SK-N-MC (cell line): ENCODE measurements around the gene TCF12.
A peak's percentile ranks its signal among the peaks of the same experiment; 100 is the strongest.

Source experiments
- DNase-seq: peaks from one replicate; pipeline ENCODE4 v3.0.0-alpha.2; 2011; ENCODE audit warnings: low read depth, low spot score
- H3K27ac ChIP-seq: fragments of 200-600 bp; sonication (generic); 2 replicates; pipeline ENCODE4 v1.5.1; 2016; ENCODE audit warnings: mixed run types
- H3K36me3 ChIP-seq: fragments of 200-600 bp; sonication (generic); 2 replicates; pipeline ENCODE4 v1.6.1; 2017; ENCODE audit warnings: antibody characterized with exemption, low read length, mixed read lengths; ENCODE audit not compliant: insufficient read depth
- H3K4me3 ChIP-seq: fragments of 200-600 bp; sonication (generic); 2 replicates; pipeline ENCODE4 v1.5.1; 2016
- H3K9ac ChIP-seq: fragments of 200-600 bp; sonication (generic); 2 replicates; pipeline ENCODE4 v1.8.0; 2017; ENCODE audit warnings: mixed run types, mixed read lengths; ENCODE audit not compliant: insufficient read length
- H3K9me3 ChIP-seq: fragments of 200-600 bp; sonication (generic); 2 replicates; pipeline ENCODE4 v1.6.1; 2017; ENCODE audit warnings: low read depth, mild to moderate bottlenecking, antibody characterized with exemption, low read length, moderate library complexity, mixed read lengths
- EZH2 ChIP-seq: fragments of 200-600 bp; sonication (generic); IDR thresholded peaks from one replicate; pipeline ENCODE4 v1.6.1; 2017; ENCODE audit warnings: antibody characterized with exemption
- FOXP2 ChIP-seq: optimal IDR thresholded peaks from 2 replicates; pipeline ENCODE3; 2011; ENCODE audit warnings: mild to moderate bottlenecking, moderate library complexity; ENCODE audit not compliant: insufficient read depth; ENCODE audit errors: extremely low read length, control extremely low read depth
- POLR2AphosphoS5 ChIP-seq: IDR thresholded peaks from 2 replicates; pipeline ENCODE4 v1.6.1; 2012; ENCODE audit warnings: mild to moderate bottlenecking, low read depth, low read length, borderline replicate concordance

Gene TCF12

GRCh38 chr15:57054204-57054750 is 135.8 kb downstream of the TCF12 start:
- Histone ChIP-seq H3K27ac (peak overlapping the region; percentile 12), H3K9me3 (peaks cover 5% of the 10 kb centered on the region; the same call in 1 of the 2 replicates), H3K36me3 (peaks cover 5% of the 10 kb centered on the region; the same call in 1 of the 2 replicates), H3K4me3 (peak overlapping the region; percentile 27), H3K9ac (no peak overlapping the region)
- no peak for DNase-seq
- TF ChIP-seq EZH2 (no peak), FOXP2 (no peak), POLR2AphosphoS5 (no peak)

DNA sequence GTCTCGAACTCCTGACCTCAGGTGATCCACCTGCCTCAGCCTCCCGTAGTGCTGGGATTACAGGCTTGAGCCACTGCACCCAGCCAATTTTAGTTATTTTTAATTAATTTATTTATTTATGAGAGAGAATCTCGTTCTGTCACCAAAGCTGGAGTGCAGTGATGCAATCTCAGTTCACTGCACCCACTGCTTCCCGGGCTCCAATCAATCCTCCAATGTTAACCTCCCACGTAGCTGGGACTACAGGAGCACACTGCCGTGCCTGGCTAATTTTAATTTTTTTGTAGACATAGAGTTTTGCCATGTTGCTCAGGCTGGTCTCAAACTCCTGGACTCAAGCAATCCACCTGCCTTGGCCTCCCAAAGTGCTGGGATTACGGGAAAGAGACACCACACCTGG is 137.9 kb downstream of the TCF12 start:
- H3K9me3 ChIP-seq = peaks cover 5% of the 10 kb centered on the region; the same call in 1 of the 2 replicates
- no peak overlapping the region for H3K9ac ChIP-seq
- no peak overlapping the region for H3K4me3 ChIP-seq
- H3K27ac ChIP-seq = no peak overlapping the region
- peaks cover 5% of the 10 kb centered on the region; the same call in 1 of the 2 replicates for H3K36me3 ChIP-seq
- no peak for DNase-seq
- no peak for TF ChIP-seq POLR2AphosphoS5
- no peak for TF ChIP-seq EZH2
- no peak for TF ChIP-seq FOXP2

DNA sequence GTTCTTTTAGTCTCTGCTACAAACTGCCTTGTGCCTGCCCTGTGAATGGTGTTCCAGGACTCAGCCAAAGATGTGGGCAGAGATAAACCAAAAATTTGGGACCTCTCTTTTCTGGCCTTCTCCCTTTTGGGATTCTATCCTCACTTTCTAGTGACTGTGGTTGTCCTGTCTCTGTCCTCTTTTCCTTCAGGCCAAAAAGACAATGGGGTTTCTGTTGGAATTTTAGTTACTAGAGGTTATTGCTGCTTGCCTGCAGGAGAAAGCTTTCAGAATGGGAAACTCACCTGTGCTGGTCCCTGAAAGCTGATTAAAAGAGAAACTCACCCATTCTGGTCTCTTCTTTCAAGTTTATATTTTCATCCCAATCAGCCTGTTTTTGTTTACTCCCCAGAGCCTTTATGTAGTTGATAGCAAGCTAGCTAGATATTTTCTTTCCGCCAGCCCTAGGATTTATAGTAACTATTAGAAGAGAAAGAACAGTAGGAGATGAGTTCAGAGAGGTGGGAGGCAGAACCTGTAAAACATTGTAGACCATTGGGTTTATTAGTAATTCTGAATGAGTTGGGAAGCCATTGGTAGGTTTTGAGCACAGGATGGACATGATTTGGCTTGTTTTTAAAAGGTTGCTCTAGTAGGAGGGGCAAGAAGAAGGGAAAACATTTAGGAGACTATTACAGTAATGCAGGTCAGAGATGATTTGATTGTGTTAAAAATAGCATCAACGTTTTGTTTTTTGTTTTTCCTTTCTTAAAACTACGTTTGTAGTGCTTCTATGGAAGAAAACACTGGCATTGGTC is 138.9 kb downstream of the TCF12 start:
- Histone ChIP-seq H3K4me3 (no peak overlapping the region), H3K27ac (no peak overlapping the region), H3K9me3 (no peaks in the 10 kb centered on the region; the same call in 1 of the 2 replicates), H3K36me3 (no peaks in the 10 kb centered on the region), H3K9ac (no peak overlapping the region)
- DNase-seq = no peak
- TF ChIP-seq POLR2AphosphoS5 = no peak
- no peak for TF ChIP-seq FOXP2
- no peak for TF ChIP-seq EZH2

GRCh38 chr15:57059026-57059660 is 140.7 kb downstream of the TCF12 start:
- no peak overlapping the region for H3K4me3 ChIP-seq
- DNase-seq = no peak
- no peak overlapping the region for H3K9ac ChIP-seq
- no peaks in the 10 kb centered on the region for H3K36me3 ChIP-seq
- TF ChIP-seq EZH2 (no peak), FOXP2 (no peak), POLR2AphosphoS5 (no peak)
- H3K27ac ChIP-seq = no peak overlapping the region
- no peaks in the 10 kb centered on the region; the same call in 1 of the 2 replicates for H3K9me3 ChIP-seq

DNA sequence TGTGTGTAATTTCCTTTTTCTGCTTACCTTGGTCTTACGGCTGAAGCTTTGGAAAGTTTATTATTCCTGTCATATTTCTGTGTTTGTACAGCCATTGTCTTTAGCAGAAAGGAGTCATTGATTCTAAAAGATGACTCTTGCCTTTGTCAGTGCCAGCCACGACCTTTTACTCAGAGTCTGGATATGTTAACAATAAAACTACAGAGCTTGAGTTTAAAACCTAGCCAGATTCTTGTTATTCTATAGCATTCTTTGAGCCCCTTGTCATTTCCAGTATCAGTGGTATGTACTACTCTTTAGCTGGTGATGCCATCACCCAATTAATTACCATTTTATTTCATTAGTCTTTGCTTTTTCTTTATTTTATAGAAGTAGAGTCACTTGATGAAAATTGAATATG is 142.4 kb downstream of the TCF12 start:
- H3K27ac ChIP-seq = no peak overlapping the region
- no peak for DNase-seq
- no peaks in the 10 kb centered on the region for H3K36me3 ChIP-seq
- H3K9ac ChIP-seq = no peak overlapping the region
- no peaks in the 10 kb centered on the region for H3K9me3 ChIP-seq
- TF ChIP-seq POLR2AphosphoS5 (no peak), EZH2 (no peak), FOXP2 (no peak)
- H3K4me3 ChIP-seq = no peak overlapping the region

- no peak overlapping the region for H3K4me3 ChIP-seq
- no peak overlapping the region for H3K27ac ChIP-seq
Measured at GRCh38 chr15:57061281-57061680, 142.8 kb downstream of the TCF12 start.

DNA sequence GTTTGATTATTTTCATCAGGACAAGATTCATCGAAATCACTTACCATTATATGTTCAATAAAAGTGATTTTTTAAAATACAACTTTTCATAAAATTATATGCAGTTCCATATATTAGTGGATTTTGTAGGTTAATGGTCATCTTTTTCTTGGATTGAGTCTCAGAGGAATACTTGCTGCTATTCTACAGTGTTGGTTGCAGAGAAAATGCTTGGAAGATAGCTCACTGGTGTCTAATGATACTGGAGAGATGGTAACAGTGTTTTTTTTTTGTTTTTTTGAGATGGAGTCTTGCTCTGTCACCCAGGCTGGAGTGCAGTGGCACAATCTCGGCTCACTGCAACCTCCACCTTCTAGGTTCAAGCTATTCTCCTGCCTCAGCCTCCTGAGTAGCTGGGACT is 143.3 kb downstream of the TCF12 start:
- H3K9me3 ChIP-seq = no peaks in the 10 kb centered on the region
- H3K4me3 ChIP-seq = no peak overlapping the region
- H3K27ac ChIP-seq = no peak overlapping the region
- no peaks in the 10 kb centered on the region for H3K36me3 ChIP-seq
- DNase-seq = no peak
- H3K9ac ChIP-seq = no peak overlapping the region
- TF ChIP-seq POLR2AphosphoS5 = no peak
- TF ChIP-seq FOXP2 = no peak
- TF ChIP-seq EZH2 = no peak

More at GRCh38 chr15:57061281-57061680, 142.8 kb downstream of the TCF12 start:
- no peak for DNase-seq
- TF ChIP-seq EZH2 (no peak), POLR2AphosphoS5 (no peak), FOXP2 (no peak)
- Histone ChIP-seq H3K36me3 (no peaks in the 10 kb centered on the region), H3K9me3 (no peaks in the 10 kb centered on the region), H3K9ac (no peak overlapping the region)

GRCh38 chr15:57064033-57064432 is 145.6 kb downstream of the TCF12 start:
- H3K9ac ChIP-seq = no peak overlapping the region
- H3K36me3 ChIP-seq = no peaks in the 10 kb centered on the region
- H3K9me3 ChIP-seq = no peaks in the 10 kb centered on the region
- H3K4me3 ChIP-seq = no peak overlapping the region
- TF ChIP-seq EZH2 = no peak
- TF ChIP-seq FOXP2 = no peak
- no peak for TF ChIP-seq POLR2AphosphoS5
- no peak for DNase-seq
- no peak overlapping the region for H3K27ac ChIP-seq

DNA sequence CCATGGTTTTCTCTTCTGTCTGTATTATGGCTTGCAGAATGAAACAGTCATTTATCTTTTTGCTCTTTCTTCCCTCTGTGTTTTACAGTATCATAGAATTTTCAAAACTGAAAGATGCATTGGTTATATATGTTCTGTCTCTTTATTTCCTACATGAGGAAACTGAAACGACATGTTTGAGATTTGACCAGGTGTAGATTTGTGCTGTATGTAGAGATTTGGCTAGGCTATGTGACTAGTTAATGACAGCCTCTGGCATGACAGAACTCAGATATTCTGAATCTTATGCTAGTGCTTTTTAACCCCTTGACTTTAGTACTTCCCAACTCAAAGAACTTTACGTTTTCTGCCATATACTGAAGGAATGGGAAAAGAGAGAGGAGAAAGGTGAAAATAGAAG is 151.0 kb downstream of the TCF12 start:
- no peaks in the 10 kb centered on the region for H3K9me3 ChIP-seq
- H3K27ac ChIP-seq = no peak overlapping the region
- DNase-seq = no peak
- H3K4me3 ChIP-seq = no peak overlapping the region
- H3K9ac ChIP-seq = no peak overlapping the region
- no peaks in the 10 kb centered on the region for H3K36me3 ChIP-seq
- TF ChIP-seq POLR2AphosphoS5 = no peak
- TF ChIP-seq FOXP2 = no peak
- TF ChIP-seq EZH2 = no peak
